Heart left ventricle (tissue), 13 donors: Measurements from ENCODE around the gene PAN3.

Experiments
- CTCF ChIP-seq, 12 donors: fragments of 200-600 bp; sonication (generic) in 4 of 12; IDR thresholded peaks; one replicate each; pipeline versions ENCODE4 v1.5.0 to v1.8.0; 2018 to 2022; ENCODE audit warnings: antibody characterized with exemption in 12 of 12, mild to moderate bottlenecking in 5 of 12
- POLR2A ChIP-seq, 2 donors: fragments of 450-650 bp; IDR thresholded peaks; one replicate each; pipeline ENCODE4 v1.6.1; 2017; ENCODE audit warnings: antibody characterized with exemption in 2 of 2, mild to moderate bottlenecking in 2 of 2, moderate library complexity in 2 of 2
- donor health status: ischemic (EF 13 %, LVEDD 7.1; RV severe dilation, severe dysfunction).
- donor health status: DM: no; HTN: yes; CAD: no.
- donor health status: DM: no; HTN: no; CAD: no.
- donor health status: ischemic (EF 25% LVEDD 6.9; RV normal size, moderate dysfunction).
- donor health status: ischemic (EF 25% LVEDD 5.7; RV mildly dilated, moderate dysfunction).
- donor health status: ischemic (EF 35%, LVEDD 5.7; RV mildly dilated, moderate dysfunction).
- donor health status: nonischemic (EF 11% LVEDD 7.7; RV severe dilation, severe dysfunction).
- donor health status: DM: yes; HTN: yes; CAD: no.
- donor health status: PGD.
- donor health status: ischemic (EF 29% LVEDD 5.4; RV normal size, mild dysfunction).
- donor health status: nonischemic (EF 23%, LVEDD 6.1; RV moderate dilation, normal function).

GRCh38 chr13:28340272-28340793 lies 202.0 kb downstream of the PAN3 start:
- no peak for TF ChIP-seq POLR2A (IDR thresholded peaks at IDR 0.05)
- TF ChIP-seq CTCF (IDR thresholded peaks at IDR 0.05) = no peak
